ENCODE results near the gene PLA2G4A. TPM values are rescaled to one million over a fixed set of nuclear protein-coding genes. Genes with fewer than 3 reads are reported as not detected.

Gene PLA2G4A
- total RNA-seq, 2 donors from 2014 or later, result 5.8 to 8.2 TPM

DNA sequence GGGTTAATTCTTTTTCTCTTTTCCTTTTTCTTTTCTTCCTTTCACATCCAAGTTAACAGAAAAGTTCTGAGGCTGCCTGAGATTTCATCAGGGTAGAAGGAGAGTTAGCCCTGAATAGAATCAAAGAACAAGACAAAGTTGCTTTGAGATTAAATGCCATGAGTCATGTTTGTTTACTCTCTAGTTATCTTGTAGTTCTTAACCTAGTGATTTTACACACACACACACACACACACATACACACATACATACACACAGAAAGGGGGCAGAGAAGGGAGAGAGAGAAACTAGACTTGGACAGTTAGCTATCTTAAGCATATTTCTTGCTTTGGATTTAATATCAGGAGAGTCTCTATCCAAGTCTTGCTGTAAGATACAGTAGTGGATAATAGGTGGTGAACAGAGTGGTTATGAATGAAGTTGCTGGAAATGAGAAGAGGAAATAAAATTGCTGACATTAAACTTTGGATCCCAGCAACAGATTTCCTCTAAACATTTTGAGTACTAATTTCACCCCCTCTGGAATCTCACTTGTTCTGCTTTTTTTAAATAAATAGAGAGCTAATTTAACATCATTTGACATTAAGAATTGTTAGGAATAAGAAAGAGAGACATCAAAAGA lies 19.9 kb downstream of the PLA2G4A start:
- Histone ChIP-seq H3K27me3 (no peaks in the 10 kb centered on the region), H3K27ac (no peak overlapping the region), H3K9me3 (no peaks in the 10 kb centered on the region), H3K4me3 (no peak overlapping the region), H3K36me3 (no peaks in the 10 kb centered on the region), H3K4me1 (peaks cover 0 to 11% of the 10 kb centered on the region in 2 donors)
- TF ChIP-seq CTCF (IDR thresholded peaks at IDR 0.05), result no peak
- no peak for DNase-seq (ENCODE audit: low spot score)

- Histone ChIP-seq H3K36me3 (no peaks in the 10 kb centered on the region), H3K27me3 (no peaks in the 10 kb centered on the region), H3K4me3 (no peak overlapping the region), H3K27ac (peak overlapping the region in 1 of 2 donors; percentile 36), H3K9me3 (no peaks in the 10 kb centered on the region), H3K4me1 (peaks cover 0 to 11% of the 10 kb centered on the region in 2 donors)
- DNase-seq (ENCODE audit: low spot score), result no peak
- TF ChIP-seq CTCF (IDR thresholded peaks at IDR 0.05), result no peak
These were observed 20.5 kb downstream of the PLA2G4A start for GRCh38 chr1:186849271-186849671.

DNA sequence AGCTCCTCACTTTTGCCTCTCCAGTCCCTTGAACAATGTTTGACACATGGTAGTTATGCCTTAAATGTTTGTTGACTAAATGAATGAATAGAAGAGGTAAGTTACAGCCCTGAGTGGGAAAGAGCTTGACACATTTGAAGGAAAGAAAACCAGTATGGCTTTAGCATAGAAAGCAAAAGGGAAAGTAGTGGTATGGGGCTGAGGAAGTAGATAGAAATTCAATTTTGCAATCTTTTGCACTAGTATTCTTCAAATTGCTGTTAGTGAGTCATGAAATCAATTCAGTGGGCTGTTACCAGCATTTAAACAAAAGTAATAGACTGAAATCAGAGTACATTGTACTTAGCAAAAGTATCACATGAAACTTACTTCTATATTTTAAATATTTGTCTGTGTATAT lies 21.1 kb downstream of the PLA2G4A start:
- Histone ChIP-seq H3K36me3 (no peaks in the 10 kb centered on the region), H3K9me3 (no peaks in the 10 kb centered on the region), H3K27ac (peak overlapping the region in 1 of 2 donors; percentile 36), H3K4me3 (no peak overlapping the region), H3K4me1 (peaks cover 0 to 11% of the 10 kb centered on the region in 2 donors), H3K27me3 (no peaks in the 10 kb centered on the region)
- DNase-seq (ENCODE audit: low spot score), result no peak
- TF ChIP-seq CTCF (IDR thresholded peaks at IDR 0.05), result no peak

GRCh38 chr1:186854102-186854501 lies 25.4 kb downstream of the PLA2G4A start:
- H3K9me3 ChIP-seq, result no peaks in the 10 kb centered on the region
- no peaks in the 10 kb centered on the region for H3K36me3 ChIP-seq
- no peaks in the 10 kb centered on the region for H3K4me1 ChIP-seq
- no peak overlapping the region for H3K4me3 ChIP-seq
- DNase-seq (ENCODE audit: low spot score), result no peak
- no peaks in the 10 kb centered on the region for H3K27me3 ChIP-seq
- no peak for TF ChIP-seq CTCF (IDR thresholded peaks at IDR 0.05)
- no peak overlapping the region for H3K27ac ChIP-seq

DNA sequence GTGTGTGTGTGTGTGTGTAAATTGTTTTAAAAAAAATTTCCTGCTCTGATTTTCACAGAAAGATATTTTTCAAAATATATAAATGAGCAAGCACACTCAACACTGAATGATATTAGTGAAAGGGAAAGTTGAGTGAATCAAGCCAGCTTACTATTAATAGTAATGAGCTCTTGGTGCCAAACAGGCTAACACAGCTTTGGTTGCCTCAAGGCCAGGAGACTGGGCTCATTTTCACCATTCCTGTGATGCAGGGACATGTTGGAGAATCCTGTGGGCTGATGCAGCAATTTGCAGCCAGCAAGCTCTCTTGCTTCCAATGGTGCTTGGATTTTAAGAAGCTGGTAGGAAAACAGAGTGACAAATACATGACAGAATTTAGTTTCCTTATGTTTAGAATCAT lies 30.2 kb downstream of the PLA2G4A start:
- H3K4me3 ChIP-seq, result no peak overlapping the region
- no peaks in the 10 kb centered on the region for H3K27me3 ChIP-seq
- TF ChIP-seq CTCF (IDR thresholded peaks at IDR 0.05), result no peak
- no peaks in the 10 kb centered on the region for H3K9me3 ChIP-seq
- H3K4me1 ChIP-seq, result no peaks in the 10 kb centered on the region
- no peak for DNase-seq (ENCODE audit: low spot score)
- no peak overlapping the region for H3K27ac ChIP-seq
- H3K36me3 ChIP-seq, result no peaks in the 10 kb centered on the region

DNA sequence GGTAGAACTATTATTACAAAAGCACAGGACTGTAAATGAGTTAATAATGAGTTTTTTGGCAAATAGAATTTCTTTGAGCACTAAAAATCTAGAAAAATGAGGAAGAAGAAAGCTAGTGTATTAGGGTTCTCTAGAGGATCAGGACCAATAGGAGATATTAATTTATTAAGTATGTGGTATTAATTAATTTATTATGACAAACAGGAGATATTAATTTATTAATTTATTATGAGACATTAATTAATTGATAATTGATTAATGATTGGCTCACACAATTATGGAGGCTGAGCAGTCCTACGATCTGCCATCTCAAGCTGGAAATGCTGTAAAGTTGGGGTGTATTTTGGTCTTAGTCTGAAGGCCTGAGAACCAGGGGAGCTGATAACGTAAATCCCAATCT lies 31.2 kb downstream of the PLA2G4A start:
- H3K9me3 ChIP-seq, result no peaks in the 10 kb centered on the region
- no peak for DNase-seq (ENCODE audit: low spot score)
- no peak for TF ChIP-seq CTCF (IDR thresholded peaks at IDR 0.05)
- no peak overlapping the region for H3K27ac ChIP-seq
- no peaks in the 10 kb centered on the region for H3K27me3 ChIP-seq
- H3K36me3 ChIP-seq, result no peaks in the 10 kb centered on the region
- no peak overlapping the region for H3K4me3 ChIP-seq
- H3K4me1 ChIP-seq, result no peaks in the 10 kb centered on the region
